ENCODE results near the gene CACNA2D1.

Gene CACNA2D1

DNA sequence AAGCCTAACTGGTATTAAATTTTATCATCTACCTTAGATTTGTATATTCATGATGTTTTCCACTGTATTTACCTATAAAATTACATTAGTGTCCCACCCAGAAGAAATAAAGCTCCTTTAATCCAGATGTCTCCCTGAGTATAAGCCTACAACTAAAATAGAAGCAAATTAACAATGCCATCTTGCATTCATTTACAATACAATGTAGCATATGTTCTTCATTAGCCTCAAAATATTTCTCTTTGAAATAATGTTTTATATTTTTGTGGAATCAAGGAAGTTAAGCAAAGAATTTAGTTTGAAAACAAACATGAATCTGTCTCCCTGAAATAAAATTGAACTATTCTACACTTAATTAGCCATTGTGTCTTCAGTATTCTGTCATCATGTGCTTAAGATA, 112.3 kb downstream of the CACNA2D1 start:
- no peak for DNase-seq

- no peak for DNase-seq
Observed at GRCh38 chr7:82330706-82331215, 112.8 kb downstream of the CACNA2D1 start.

GRCh38 chr7:82327898-82328297, 115.7 kb downstream of the CACNA2D1 start:
- no peak for DNase-seq

DNA sequence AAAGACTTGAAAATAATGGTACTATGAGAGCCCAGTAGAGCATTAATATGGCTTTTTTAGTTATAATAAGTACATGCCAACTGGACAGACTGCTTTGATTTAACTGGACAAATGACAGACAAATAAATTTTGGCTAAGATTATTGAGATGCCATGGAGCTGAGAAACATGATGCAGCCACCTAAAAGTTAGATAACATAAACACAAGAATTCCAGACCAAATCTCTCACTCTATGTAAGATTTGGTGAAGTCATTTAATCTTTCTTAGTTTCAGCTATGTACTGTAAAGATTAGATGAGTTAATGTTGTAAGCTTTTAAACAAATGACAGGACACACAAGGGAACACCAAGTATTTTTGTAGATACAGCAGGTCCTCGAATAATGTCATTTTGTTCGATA, 118.2 kb downstream of the CACNA2D1 start:
- DNase-seq: no peak

DNA sequence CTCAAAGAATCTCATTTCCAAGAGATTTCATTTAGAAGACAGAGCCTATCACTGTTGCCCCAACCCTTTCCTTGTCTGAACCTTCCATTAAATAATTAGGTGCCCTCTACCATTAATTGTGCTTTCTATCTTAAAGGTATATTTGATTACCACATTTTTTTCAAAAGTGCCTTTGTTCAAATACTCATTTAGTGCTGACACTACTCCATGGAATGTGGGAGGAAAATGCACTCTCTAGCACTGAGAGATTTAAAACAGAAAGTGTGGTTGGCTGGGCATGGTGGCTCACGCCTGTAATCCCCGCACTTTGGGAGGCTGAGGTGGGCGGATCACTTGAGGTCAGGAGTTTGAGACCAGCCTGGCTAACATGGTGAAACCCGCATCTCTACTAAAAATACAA, 119.8 kb downstream of the CACNA2D1 start:
- no peak for DNase-seq

DNA sequence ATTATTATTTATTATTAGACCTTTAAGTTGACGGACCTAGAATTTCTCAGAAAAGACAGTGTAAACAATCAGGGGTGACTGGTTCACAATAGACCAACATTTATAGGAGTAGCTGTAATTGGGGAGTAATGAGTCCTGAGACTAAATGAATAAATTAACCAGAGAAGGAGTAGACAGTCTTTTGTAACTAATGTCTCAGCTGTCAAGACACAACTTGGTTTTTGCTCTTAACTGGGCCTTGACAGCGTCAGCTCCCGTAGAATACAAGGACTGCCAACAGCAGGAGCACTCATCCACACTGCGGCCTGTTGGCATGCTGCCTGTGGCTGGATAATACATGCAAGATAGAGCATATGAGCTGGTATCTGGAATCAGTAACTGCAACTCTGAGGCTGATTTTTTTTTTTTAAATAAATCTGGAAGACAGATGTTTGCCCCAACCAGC, 123.9 kb downstream of the CACNA2D1 start:
- DNase-seq: peak; percentile 99

DNA sequence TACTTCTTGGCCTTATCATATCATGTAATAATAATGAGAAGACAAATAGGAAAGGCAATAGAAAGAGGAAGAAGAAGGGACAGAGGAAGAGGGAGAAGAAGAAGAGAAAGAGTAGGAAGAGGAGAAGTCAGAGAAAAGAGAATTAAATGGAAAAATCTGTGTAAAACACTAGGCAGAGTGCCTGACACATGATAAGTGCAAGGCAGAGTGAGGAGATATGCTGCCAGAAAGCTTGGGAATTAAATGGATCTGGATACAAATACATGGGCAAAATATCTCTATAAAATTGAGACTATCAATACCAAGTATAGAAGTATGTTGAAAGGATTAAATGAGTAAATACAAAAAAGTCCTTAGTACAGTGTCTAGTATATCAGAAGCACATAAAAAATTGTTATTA, 124.8 kb downstream of the CACNA2D1 start:
- no peak for DNase-seq

- DNase-seq: no peak
Observed at GRCh38 chr7:82317760-82318159, 125.8 kb downstream of the CACNA2D1 start.

- no peak for DNase-seq
Observed at GRCh38 chr7:82317257-82317721, 126.3 kb downstream of the CACNA2D1 start.

DNA sequence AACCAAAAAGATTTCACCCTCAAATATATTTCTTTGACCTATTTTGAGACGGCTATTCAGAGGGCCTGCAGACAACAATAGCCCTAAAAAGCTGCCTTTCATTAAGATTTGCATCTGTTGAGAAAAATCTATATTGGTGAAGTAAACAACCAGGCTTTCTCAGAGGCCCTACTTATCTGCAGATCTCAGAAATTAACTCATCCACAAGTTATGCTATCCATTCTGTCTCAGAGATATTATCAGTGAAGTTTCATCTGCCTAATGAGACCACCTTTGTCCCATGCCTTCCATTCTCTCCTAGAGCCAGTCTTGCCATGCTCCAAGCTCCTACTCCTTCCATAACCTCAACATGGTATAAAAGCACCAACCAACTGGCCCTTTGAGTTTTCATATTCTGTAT, 130.3 kb downstream of the CACNA2D1 start:
- DNase-seq: no peak

GRCh38 chr7:82312646-82313045, 130.9 kb downstream of the CACNA2D1 start:
- DNase-seq: no peak

GRCh38 chr7:82305347-82306005, 138.1 kb downstream of the CACNA2D1 start:
- no peak for DNase-seq

- no peak for DNase-seq
Observed at GRCh38 chr7:82294865-82295264, 148.7 kb downstream of the CACNA2D1 start.

- no peak for DNase-seq
Observed at GRCh38 chr7:82294382-82294784, 149.2 kb downstream of the CACNA2D1 start.

DNA sequence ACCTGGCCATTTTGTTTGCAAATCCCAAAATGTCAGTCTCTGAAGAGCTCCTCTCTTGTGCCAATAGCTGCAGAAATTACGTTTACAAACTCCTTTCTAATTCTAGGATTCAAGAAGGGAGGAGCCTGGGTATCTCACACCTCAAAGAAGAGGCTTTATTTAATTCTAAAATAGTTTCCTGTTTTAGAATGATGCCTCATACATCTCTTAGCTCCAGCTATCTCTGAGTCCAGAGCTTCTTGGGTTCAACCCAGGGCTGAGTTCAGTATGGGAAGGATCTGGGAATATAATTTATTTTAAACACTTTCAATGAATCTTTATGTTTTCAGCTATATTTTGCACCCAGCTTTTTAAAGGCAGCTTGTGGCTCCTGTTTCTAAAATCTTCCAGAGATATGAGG, 150.1 kb downstream of the CACNA2D1 start:
- DNase-seq: no peak

GRCh38 chr7:82291931-82292330, 151.6 kb downstream of the CACNA2D1 start:
- DNase-seq: no peak

GRCh38 chr7:82289889-82290288, 153.7 kb downstream of the CACNA2D1 start:
- no peak for DNase-seq

- no peak for DNase-seq
Observed at GRCh38 chr7:82289152-82289535, 154.4 kb downstream of the CACNA2D1 start.

DNA sequence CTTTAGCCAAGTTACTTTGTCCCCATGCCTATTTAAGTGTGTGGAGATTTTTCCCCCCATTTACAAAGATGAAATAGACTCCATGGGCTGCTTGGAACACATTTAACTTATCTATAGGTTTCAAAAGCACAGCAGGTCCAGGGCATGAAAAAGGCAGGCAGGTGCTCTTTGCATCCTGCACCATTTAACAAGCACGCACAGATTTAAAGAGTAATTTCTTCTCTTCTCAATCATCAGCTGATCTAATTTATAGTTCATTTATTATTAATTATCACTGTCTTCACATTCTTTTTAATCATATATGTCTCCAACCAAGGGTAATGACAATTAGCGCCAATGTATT, 156.8 kb downstream of the CACNA2D1 start:
- no peak for DNase-seq

DNA sequence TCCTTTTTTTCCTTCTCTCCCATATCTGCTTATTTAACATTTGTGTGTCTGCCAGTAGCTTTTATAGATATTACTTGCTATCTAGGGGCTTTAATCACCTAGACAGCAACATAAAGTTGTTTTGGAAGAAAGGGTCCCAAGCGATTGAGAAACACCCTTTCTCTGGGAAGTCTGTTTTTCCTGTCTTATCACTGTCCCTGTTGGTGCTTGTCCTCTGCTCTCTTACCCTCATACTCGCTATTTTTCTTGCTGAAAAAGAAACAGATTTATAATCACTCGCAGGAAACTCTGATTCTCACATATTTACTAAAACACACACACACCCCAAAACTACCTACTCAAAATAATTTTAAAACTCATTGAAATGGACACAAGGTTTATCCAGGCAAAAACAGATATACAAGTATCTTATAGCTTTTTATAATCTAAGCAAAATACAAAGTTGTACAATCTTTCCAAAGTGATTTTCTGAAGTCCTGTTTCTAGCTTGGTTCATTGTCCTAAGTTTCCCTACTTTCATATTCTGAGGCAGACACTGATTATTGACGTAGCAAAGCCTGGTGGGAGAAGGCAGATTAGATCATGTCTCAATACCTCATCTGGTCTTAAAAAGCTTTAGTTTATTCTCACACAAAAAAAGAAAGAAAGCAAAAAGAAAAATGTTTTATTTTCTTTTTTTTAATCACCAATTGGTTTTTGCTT, 157.3 kb downstream of the CACNA2D1 start:
- no peak for DNase-seq

- no peak for DNase-seq
Observed at GRCh38 chr7:82284936-82285519, 158.5 kb downstream of the CACNA2D1 start.

DNA sequence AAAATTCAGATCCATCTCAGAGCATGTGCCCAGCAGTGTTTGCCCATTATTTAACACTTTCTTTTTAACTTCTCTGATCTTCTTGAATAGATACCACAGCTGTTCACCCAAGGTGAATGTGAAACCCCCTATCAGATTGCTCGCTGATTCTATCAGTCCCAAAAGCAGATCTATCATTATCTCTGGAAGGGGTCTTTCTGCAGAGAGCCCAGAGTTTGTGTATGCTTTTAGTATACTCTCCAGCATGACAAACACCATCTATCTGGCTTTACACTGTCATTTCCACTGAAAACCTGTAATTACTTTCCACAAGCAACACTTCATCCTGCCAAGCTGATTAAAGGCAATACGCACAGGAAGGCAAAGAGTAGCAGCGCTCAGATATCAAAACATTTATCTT, 168.2 kb downstream of the CACNA2D1 start:
- peak; percentile 41 for DNase-seq

DNA sequence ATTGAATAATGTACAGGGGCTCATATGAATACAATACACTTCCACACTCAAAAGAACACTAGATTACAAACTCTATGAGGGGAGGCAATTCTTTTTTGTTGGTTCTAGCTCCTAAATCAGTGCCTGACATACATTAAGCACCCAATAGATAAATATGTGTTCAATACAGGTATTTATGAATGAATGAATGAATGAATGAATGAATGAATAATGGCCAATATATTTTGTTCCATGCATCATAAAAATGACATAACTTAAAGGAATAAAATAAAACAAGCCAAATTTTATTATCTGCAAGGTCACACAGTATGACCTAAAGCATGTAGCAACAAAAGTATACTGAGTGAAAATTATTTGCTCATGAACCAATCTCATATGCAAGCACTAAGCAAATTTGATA, 168.9 kb downstream of the CACNA2D1 start:
- DNase-seq: no peak

DNA sequence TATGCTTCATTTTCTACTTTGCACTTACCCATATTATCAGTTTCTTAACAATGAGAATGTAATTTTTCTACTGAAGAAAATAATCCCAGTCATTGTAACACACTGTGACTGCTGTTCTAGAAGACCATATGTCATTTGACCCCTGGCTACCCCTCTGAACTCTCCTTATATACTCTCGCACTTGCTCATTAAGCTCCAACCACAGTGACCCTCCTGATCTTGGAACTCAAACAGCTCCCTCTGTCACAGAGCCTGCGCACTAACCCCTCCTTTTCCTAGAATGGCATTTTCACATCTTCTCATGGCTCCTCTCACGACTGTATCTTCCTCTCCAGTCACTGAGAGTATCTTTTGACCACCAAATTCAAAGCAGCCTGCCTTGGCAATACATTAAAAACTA, 169.7 kb downstream of the CACNA2D1 start:
- no peak for DNase-seq

All from NCI-H1105 (cell line).